A549 (cell line): ENCODE results near the gene E2F2.

ENCODE experiments used
- EP300 ChIP-seq, 2 experiments: fragments of >200 bp; sonication (Bioruptor Twin); formaldehyde crosslinking; IDR thresholded peaks; 2 replicates in 1 of 2; 3 replicates in 1 of 2; pipeline ENCODE4 v1.6.1; 2016 to 2017
- MAX ChIP-seq: IDR thresholded peaks from 2 replicates; pipeline ENCODE4 v1.6.1; 2012

- no peak for TF ChIP-seq EP300 (IDR thresholded peaks at IDR 0.05)
- TF ChIP-seq MAX, result no peak
Measured at GRCh38 chr1:23521588-23521987, 9.4 kb downstream of the E2F2 start.
